Coronary artery (tissue), 2 donors: Measurements from ENCODE around the gene GLYR1.

Source experiments
- DNase-seq: peaks from one replicate; pipeline ENCODE4 v3.0.0-alpha.2; 2017; ENCODE audit warnings: low spot score
- H3K27ac ChIP-seq, 2 donors: fragments of 200-600 bp; sonication (generic); one replicate each; pipeline ENCODE4 v1.5.1; 2016 to 2019
- H3K4me3 ChIP-seq: fragments of 200-600 bp; sonication (generic); 2 replicates; pipeline ENCODE4 v1.5.1; 2016; ENCODE audit warnings: mild to moderate bottlenecking, moderate library complexity
- CTCF ChIP-seq: fragments of 200-600 bp; sonication (generic); IDR thresholded peaks from one replicate; pipeline ENCODE4 v1.5.1; 2019; ENCODE audit warnings: antibody characterized with exemption

GLYR1 gene

GRCh38 chr16:4783251-4783950 lies 63.7 kb downstream of the GLYR1 start:
- TF ChIP-seq CTCF, result no peak
- Histone ChIP-seq H3K27ac (no peak overlapping the region), H3K4me3 (no peak overlapping the region)
- DNase-seq, result no peak

- Histone ChIP-seq H3K4me3 (no peak overlapping the region), H3K27ac (no peak overlapping the region)
- no peak for DNase-seq
- no peak for TF ChIP-seq CTCF
Measured at GRCh38 chr16:4780235-4780634, 66.9 kb downstream of the GLYR1 start.

GRCh38 chr16:4778050-4778392 lies 69.1 kb downstream of the GLYR1 start:
- no peak for TF ChIP-seq CTCF

GRCh38 chr16:4777339-4778049 lies 69.6 kb downstream of the GLYR1 start:
- Histone ChIP-seq H3K27ac (no peak overlapping the region), H3K4me3 (no peak overlapping the region)
- TF ChIP-seq CTCF, result no peak
- no peak for DNase-seq

More at GRCh38 chr16:4778050-4778392, 69.1 kb downstream of the GLYR1 start:
- H3K27ac ChIP-seq, result no peak overlapping the region
- no peak for DNase-seq
- no peak overlapping the region for H3K4me3 ChIP-seq

- H3K27ac ChIP-seq, result no peak overlapping the region
- no peak overlapping the region for H3K4me3 ChIP-seq
- DNase-seq, result no peak
- no peak for TF ChIP-seq CTCF
Measured at GRCh38 chr16:4776141-4776705, 70.9 kb downstream of the GLYR1 start.

GRCh38 chr16:4775005-4775404 lies 72.1 kb downstream of the GLYR1 start:
- no peak overlapping the region for H3K27ac ChIP-seq
- H3K4me3 ChIP-seq, result no peak overlapping the region
- no peak for DNase-seq
- no peak for TF ChIP-seq CTCF

- Histone ChIP-seq H3K27ac (no peak overlapping the region), H3K4me3 (no peak overlapping the region)
- TF ChIP-seq CTCF, result no peak
- no peak for DNase-seq
Measured at GRCh38 chr16:4772351-4772750, 74.7 kb downstream of the GLYR1 start.
